CD4-positive, alpha-beta T cell treated with Interleukin-4 for 1 hour (primary cell): ENCODE measurements around the gene ARMH3.

Source experiments
- DNase-seq, 2 donors: peaks; one replicate each; pipeline ENCODE4 v3.0.0-alpha.2; 2020 to 2022

ARMH3 gene

GRCh38 chr10:101935431-101935830, 120.5 kb downstream of the ARMH3 start:
- DNase-seq, result no peak

- no peak for DNase-seq
Measured at GRCh38 chr10:101934686-101935305, 121.2 kb downstream of the ARMH3 start.

GRCh38 chr10:101933976-101934375, 122.0 kb downstream of the ARMH3 start:
- DNase-seq, result no peak

- no peak for DNase-seq
Measured at GRCh38 chr10:101932183-101932582, 123.8 kb downstream of the ARMH3 start.

GRCh38 chr10:101925027-101925426, 130.9 kb downstream of the ARMH3 start:
- no peak for DNase-seq

GRCh38 chr10:101923256-101923655, 132.7 kb downstream of the ARMH3 start:
- no peak for DNase-seq

GRCh38 chr10:101922846-101923245, 133.1 kb downstream of the ARMH3 start:
- no peak for DNase-seq

GRCh38 chr10:101920546-101920945, 135.4 kb downstream of the ARMH3 start:
- no peak for DNase-seq

GRCh38 chr10:101919026-101919770, 136.8 kb downstream of the ARMH3 start:
- DNase-seq, result no peak

- no peak for DNase-seq
Measured at GRCh38 chr10:101912561-101913179, 143.3 kb downstream of the ARMH3 start.

GRCh38 chr10:101906586-101907183, 149.3 kb downstream of the ARMH3 start:
- no peak for DNase-seq

GRCh38 chr10:101905251-101905650, 150.7 kb downstream of the ARMH3 start:
- no peak for DNase-seq

GRCh38 chr10:101903827-101904550, 152.0 kb downstream of the ARMH3 start:
- peak in 1 of 2 donors; percentile 67 for DNase-seq

- no peak for DNase-seq
Measured at GRCh38 chr10:101902820-101903145, 153.2 kb downstream of the ARMH3 start.

- no peak for DNase-seq
Measured at GRCh38 chr10:101902032-101902819, 153.7 kb downstream of the ARMH3 start.

- DNase-seq, result peak in 1 of 2 donors; percentile 40
Measured at GRCh38 chr10:101901340-101901739, 154.6 kb downstream of the ARMH3 start.

GRCh38 chr10:101897633-101898032, 158.3 kb downstream of the ARMH3 start:
- DNase-seq, result no peak

- no peak for DNase-seq
Measured at GRCh38 chr10:101896225-101896877, 159.6 kb downstream of the ARMH3 start.

GRCh38 chr10:101895781-101896180, 160.2 kb downstream of the ARMH3 start:
- no peak for DNase-seq

GRCh38 chr10:101894742-101895141, 161.2 kb downstream of the ARMH3 start:
- DNase-seq, result no peak

- no peak for DNase-seq
Measured at GRCh38 chr10:101894266-101894665, 161.7 kb downstream of the ARMH3 start.
